ENCODE data around the gene IP6K1.
"Not testable (repeated sequence)": the region's sequence is repeated elsewhere in the genome, so short reads cannot be mapped to it uniquely, and the experiment has no call there.

IP6K1 gene

GRCh38 chr3:49713336-49714105, 72.8 kb downstream of the IP6K1 start:
- in situ Hi-C loops (cut with HindIII; ENCODE audit: low sequenced_read_pairs) = no loop called here

GRCh38 chr3:49712631-49713317, 73.6 kb downstream of the IP6K1 start:
- in situ Hi-C loops (cut with HindIII; ENCODE audit: low sequenced_read_pairs) = no loop called here

- in situ Hi-C loops (cut with HindIII; ENCODE audit: low sequenced_read_pairs) = no loop called here
Measured at GRCh38 chr3:49712166-49712565, 74.2 kb downstream of the IP6K1 start.

- in situ Hi-C loops (cut with HindIII; ENCODE audit: low sequenced_read_pairs) = no loop called here
Measured at GRCh38 chr3:49711489-49711888, 74.9 kb downstream of the IP6K1 start.

- in situ Hi-C loops (cut with HindIII; ENCODE audit: low sequenced_read_pairs) = no loop called here
Measured at GRCh38 chr3:49709852-49710251, 76.5 kb downstream of the IP6K1 start.

- in situ Hi-C loops (cut with HindIII; ENCODE audit: low sequenced_read_pairs) = no loop called here
Measured at GRCh38 chr3:49707113-49707480, 79.2 kb downstream of the IP6K1 start.

GRCh38 chr3:49706456-49707112, 79.8 kb downstream of the IP6K1 start:
- in situ Hi-C loops (cut with HindIII; ENCODE audit: low sequenced_read_pairs) = no loop called here

- in situ Hi-C loops (cut with HindIII; ENCODE audit: low sequenced_read_pairs) = no loop called here
Measured at GRCh38 chr3:49705390-49705960, 80.9 kb downstream of the IP6K1 start.

GRCh38 chr3:49704629-49705028, 81.7 kb downstream of the IP6K1 start:
- in situ Hi-C loops (cut with HindIII; ENCODE audit: low sequenced_read_pairs) = no loop called here

GRCh38 chr3:49703956-49704355, 82.4 kb downstream of the IP6K1 start:
- in situ Hi-C loops (cut with HindIII; ENCODE audit: low sequenced_read_pairs) = no loop called here

- in situ Hi-C loops (cut with HindIII; ENCODE audit: low sequenced_read_pairs) = no loop called here
Measured at GRCh38 chr3:49703443-49703927, 82.9 kb downstream of the IP6K1 start.

GRCh38 chr3:49702672-49703071, 83.7 kb downstream of the IP6K1 start:
- in situ Hi-C loops (cut with HindIII; ENCODE audit: low sequenced_read_pairs) = no loop called here

GRCh38 chr3:49701388-49702077, 84.8 kb downstream of the IP6K1 start:
- in situ Hi-C loops (cut with HindIII; ENCODE audit: low sequenced_read_pairs) = no loop called here

GRCh38 chr3:49700453-49701128, 85.8 kb downstream of the IP6K1 start:
- in situ Hi-C loops (cut with HindIII; ENCODE audit: low sequenced_read_pairs) = no loop called here

- in situ Hi-C loops (cut with HindIII; ENCODE audit: low sequenced_read_pairs) = no loop called here
Measured at GRCh38 chr3:49700014-49700413, 86.3 kb downstream of the IP6K1 start.

GRCh38 chr3:49699281-49699979, 86.9 kb downstream of the IP6K1 start:
- in situ Hi-C loops (cut with HindIII; ENCODE audit: low sequenced_read_pairs) = no loop called here

- in situ Hi-C loops (cut with HindIII; ENCODE audit: low sequenced_read_pairs) = not testable (repeated sequence)
Measured at GRCh38 chr3:49695350-49696015, 90.9 kb downstream of the IP6K1 start.

- in situ Hi-C loops (cut with HindIII; ENCODE audit: low sequenced_read_pairs) = not testable (repeated sequence)
Measured at GRCh38 chr3:49694409-49695070, 91.8 kb downstream of the IP6K1 start.

- in situ Hi-C loops (cut with HindIII; ENCODE audit: low sequenced_read_pairs) = not testable (repeated sequence)
Measured at GRCh38 chr3:49691481-49691880, 94.9 kb downstream of the IP6K1 start.
